HG02610 (cell line): Measurements from ENCODE around the gene SUSD1.
"Not testable (repeated sequence)": the region's sequence is repeated elsewhere in the genome, so short reads cannot be mapped to it uniquely, and the experiment has no call there.

Experiments
- ATAC-seq: cut with Tn5 transposase; IDR thresholded peaks from one replicate; pipeline ENCODE4 v1.9.1; 2021; ENCODE audit warnings: mild to moderate bottlenecking, moderate library complexity; ENCODE audit not compliant: unreplicated experiment

SUSD1 gene

GRCh38 chr9:112132356-112132755, 42.7 kb downstream of the SUSD1 start:
- ATAC-seq = no peak

- no peak for ATAC-seq
Observed at GRCh38 chr9:112130997-112131396, 44.1 kb downstream of the SUSD1 start.

DNA sequence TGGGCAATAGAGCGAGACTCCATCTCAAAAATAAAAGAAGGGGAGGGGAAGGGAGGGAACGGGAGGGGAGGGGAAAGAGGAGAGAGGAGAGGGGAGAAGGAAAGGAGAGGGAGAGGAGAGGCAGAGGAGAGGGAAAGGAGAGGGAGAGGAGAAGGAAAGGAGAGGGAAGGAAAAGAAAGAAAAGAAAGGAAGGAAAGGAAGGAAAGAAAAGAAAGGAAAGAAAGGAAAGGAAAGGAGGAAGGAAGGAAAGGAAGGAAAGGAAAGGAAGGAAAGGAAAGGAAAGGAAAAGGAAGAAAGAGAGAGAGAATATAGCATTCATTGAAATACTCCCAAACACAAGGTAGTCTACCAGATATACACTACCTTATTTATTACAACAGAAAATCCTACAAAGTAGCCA, 44.8 kb downstream of the SUSD1 start:
- ATAC-seq = no peak

DNA sequence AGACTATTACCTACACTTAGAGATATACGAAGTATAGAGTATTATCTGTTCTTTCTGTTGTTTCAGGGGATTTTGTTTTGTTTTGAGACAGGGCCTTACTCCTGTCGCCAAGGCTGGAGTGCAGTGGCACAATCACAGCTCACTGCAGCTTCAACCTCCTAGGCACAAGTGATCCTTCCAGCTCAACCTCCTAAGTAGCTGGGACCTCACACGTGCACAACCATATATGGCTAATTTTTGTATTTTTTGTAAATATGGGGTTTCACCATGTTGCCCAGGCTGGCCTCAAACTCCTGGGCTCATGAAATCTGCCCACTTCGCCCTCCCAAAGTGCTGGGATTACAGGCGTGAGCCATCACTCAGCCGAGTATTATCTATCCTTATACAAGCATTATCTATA, 45.9 kb downstream of the SUSD1 start:
- no peak for ATAC-seq

GRCh38 chr9:112128399-112128798, 46.7 kb downstream of the SUSD1 start:
- ATAC-seq = not testable (repeated sequence)

DNA sequence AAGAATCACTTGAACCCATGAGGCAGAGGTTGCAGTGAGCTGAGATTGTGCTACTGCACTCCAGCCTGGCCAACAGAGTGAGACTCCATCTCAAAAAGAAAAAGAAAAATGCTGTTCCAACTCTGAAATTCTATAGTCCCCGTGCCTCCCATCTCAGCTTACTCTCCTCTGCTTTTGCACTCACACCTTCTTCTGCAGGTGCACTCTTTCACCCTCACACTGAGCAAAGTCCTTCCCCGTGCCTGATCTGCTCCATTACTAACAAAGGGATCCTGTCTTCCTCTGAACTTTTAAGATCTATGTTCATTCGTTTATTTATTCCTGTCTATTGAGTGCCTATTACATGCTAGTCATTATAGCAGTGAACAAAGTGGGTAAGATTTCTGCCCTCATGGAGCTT, 47.8 kb downstream of the SUSD1 start:
- ATAC-seq = no peak

GRCh38 chr9:112125951-112126388, 49.1 kb downstream of the SUSD1 start:
- no peak for ATAC-seq

DNA sequence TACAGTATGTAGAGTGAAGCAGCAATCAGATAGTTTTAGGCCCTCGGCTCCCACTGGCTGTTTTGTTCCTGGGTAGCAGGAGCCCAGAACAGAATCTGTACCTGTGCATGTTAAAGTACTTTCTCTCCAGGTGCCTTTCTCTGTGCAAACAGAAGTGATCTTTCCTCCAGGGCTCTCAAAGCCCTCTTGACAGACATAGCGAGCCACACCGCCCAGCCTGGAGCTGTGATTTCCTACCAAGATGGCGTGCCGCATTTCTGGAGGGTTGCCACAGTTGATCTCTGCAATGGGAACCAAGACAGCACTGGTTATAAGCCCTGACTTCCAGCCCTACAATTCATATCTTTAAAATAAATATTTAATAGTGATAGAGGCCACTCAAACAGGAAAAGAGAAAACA, 50.9 kb downstream of the SUSD1 start:
- no peak for ATAC-seq

DNA sequence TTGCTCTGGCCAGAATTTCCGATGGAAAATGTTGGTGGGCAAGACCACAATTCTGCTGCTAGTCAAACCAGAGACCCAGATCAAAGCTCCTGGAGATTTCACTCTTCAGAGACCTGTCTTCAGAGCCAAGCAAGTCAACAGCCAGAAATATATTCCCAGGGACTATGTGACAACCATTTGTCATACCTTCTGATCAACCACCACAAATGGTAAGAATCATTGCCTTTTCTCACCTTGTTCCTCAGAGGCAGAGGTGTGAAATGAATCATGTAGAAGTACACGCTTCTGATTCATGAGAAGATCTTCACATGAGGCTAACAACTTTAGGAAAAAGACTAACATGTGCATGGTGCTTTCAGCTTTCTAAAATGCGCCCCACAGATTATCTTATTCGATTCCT, 53.5 kb downstream of the SUSD1 start:
- peak; percentile 50 for ATAC-seq

DNA sequence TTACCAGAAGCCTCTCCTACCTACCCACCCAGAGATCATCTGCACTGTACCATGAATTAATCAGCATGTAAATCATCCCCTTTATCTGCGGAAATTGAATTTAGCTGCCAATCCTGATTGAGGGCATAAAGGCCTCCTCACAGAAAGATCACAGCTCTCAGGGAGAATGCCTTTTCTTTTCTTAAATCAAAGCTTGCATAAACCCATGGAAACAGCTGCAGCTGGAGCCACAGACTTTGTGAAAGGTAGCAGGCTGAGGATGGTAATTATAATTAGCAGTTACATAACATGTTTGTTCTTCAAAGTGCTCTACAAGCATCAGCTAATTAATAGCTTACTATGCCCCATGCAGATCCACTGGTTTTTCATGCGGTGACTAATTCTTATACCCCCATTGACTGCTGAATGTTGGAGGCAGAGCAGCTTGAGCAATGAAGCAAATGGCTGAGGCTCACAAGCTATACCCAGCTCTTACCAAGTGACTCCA, 54.6 kb downstream of the SUSD1 start:
- ATAC-seq = no peak

- no peak for ATAC-seq
Observed at GRCh38 chr9:112120030-112120341, 55.1 kb downstream of the SUSD1 start.

- no peak for ATAC-seq
Observed at GRCh38 chr9:112119225-112120029, 55.7 kb downstream of the SUSD1 start.

GRCh38 chr9:112118009-112118408, 57.1 kb downstream of the SUSD1 start:
- no peak for ATAC-seq

DNA sequence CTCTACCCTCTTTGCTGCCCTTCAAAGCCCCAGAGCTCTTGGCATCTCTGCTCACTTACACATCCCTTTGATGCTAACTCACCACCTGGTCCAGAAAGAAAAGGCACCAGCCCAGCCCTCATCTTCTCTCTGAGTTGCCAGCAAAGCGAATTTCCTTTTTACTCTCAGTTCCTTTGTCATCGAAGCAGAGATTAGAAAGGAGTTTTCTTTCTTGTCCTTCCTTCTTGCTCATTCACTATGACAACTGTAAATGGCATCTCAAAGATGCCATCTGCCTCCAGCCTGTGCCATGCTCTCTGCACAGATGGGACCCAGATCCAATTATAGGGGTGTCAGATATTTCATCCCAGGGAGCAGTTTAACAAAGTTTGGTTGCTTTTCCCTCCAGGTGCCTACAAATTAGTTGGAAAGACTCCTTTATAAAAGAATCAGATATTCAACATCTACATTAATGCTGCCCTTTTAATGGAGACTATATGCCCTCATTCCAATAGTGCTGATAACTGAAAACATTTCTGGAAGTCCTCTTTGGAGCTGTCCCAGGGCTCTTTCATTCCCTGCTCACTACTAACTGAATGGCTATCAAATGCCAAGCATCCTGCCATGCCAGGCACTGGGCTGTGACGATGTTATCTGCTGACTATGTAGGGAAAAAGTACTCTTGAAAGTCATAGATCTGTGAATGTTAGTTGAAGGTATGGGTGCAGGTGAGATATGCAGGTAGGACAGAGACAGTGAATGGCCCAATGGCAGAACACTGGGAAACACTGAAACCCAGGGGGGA, 58.9 kb downstream of the SUSD1 start:
- no peak for ATAC-seq

DNA sequence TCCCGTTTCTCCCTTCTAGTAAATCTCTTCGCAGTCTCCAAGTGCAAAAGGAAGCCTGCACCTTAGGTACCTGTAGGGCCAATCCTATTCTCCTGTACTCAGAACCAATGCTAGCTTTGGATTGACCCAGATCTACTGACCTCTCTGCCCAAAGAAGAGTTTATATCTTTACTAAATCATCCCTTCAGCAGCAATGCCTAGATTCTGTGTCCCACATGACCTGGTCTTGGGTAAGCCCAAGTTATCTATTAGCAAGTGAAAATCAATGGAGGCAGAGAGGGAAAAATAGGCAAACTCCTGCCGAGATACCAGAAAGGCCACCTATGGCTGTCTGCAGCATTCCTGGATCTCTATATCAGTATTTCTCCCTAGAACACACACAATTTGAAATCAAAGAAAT, 60.0 kb downstream of the SUSD1 start:
- ATAC-seq = no peak

DNA sequence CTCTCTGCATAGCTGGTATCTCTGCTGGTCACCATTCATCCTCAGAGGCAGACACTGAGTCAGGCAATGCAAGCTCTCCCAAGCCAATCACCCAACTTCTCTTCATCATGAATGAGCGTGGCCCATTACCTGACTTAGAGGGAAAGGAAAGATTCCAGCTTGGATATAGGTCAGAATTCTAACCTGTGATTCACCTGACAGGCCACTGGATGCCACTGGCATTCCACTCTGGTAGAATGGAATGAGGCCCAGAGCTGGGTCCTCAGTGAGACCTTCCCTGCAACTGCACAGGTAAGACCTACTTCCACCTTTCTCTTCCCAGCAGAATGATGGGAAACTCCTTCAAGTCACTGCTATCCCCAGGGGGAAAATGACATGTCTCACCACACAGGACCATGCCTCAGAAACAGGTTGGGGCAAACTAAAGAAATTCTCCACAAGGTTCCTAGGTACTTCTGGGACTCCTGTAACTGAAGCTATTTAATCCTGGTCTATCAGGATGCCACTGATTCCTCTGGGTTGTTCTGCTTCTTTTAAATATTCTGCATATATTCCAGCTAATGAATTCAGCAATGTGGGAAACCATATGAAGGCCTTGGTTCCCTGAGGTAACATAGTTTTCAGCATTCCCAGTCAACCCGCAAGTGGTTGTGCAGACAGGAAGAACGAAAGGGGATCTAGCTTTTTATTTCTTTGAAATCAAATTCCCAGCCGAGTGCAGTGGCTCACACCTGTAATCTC, 62.0 kb downstream of the SUSD1 start:
- no peak for ATAC-seq

DNA sequence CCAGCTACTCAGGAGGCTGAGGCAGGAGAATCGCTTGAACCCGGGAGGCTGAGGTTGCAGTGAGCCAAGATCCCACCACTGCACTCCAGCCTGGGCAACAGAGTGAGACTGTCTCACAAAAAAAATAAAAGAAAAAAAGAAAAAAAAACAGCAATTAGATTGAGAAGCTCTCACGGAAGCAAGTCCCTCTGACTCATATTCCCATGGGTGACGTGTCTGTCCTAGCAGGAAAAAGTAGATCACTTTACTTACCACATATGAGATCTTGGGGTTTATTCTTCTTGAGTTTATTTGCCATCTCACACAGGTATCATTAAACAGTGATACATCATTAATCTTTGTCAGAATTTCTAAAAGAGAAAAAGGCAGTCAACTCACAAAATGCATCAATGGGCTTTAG, 62.6 kb downstream of the SUSD1 start:
- no peak for ATAC-seq

GRCh38 chr9:112111461-112111860, 63.6 kb downstream of the SUSD1 start:
- no peak for ATAC-seq

DNA sequence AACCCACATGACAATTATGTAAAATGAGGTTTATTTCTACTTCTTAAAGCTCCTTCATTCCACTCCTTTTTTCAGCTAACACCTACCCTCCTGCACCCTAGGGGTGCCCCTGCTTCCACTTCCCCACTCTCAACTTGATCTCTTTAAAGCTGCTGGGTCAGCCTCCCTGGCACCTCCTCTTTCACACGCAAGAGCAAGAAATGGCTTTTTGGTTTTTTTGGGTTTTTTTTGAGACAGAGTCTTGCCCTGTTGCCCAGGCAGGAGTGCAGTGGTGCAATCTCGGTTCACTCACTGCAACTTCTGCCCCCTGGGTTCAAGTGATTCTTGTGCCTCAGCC, 64.4 kb downstream of the SUSD1 start:
- no peak for ATAC-seq

DNA sequence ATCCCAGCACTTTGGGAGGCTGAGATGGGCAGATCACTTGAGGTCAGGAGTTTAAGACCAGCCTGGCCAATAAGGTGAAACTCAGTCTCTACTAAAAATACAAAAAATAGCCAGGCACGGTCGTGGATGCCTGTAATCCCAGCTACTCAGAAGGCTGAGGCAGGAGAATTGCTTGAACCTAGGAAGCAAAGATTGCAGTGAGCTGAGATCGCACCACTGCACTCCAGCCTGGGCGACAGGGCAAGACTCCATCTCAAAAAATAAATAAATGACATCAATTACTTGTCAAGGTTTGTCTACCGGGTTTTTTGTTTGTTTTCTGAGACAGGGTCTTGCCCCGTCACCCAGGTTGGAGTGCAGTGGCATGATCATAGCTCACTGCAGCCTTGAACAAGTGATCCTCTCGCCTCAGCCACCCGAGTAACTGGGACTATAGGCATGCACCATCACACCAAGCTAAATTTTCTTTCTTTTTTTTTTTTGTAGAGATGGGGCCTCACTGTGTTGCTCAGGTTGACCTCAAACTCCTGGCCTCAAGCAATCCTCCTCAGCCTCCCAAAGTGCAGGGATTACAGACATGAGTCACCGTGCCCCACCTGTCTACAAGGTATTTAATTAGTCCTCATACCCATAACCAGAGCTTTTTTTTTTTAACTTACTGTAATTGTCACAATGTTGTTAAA, 64.9 kb downstream of the SUSD1 start:
- ATAC-seq = no peak

- ATAC-seq = no peak
Observed at GRCh38 chr9:112104901-112105300, 70.2 kb downstream of the SUSD1 start.
